ENCODE data around the gene ZNF679.
A peak's percentile ranks its signal among the peaks of the same experiment; 100 is the strongest.
"Not testable (repeated sequence)": the region's sequence is repeated elsewhere in the genome, so short reads cannot be mapped to it uniquely, and the experiment has no call there.

The ZNF679 gene

GRCh38 chr7:64228174-64228573, at the start of gene ZNF679:
TSS of gene ZNF679 (plus strand) at chr7:64228474. CDS start at chr7:64249118, 20,644 bp downstream.
- not testable (repeated sequence) for DNase-seq

GRCh38 chr7:64180989-64181388, 47.3 kb upstream of the ZNF679 start:
- DNase-seq, result no peak

GRCh38 chr7:64181586-64181985, 46.7 kb upstream of the ZNF679 start:
- no peak for DNase-seq

- DNase-seq, result no peak
These were observed 46.1 kb upstream of the ZNF679 start for GRCh38 chr7:64182036-64182790.

GRCh38 chr7:64183126-64183742, 45.0 kb upstream of the ZNF679 start:
- DNase-seq, result peak; percentile 16

GRCh38 chr7:64183827-64184372, 44.4 kb upstream of the ZNF679 start:
- DNase-seq, result no peak

GRCh38 chr7:64184376-64184775, 43.9 kb upstream of the ZNF679 start:
- no peak for DNase-seq

- DNase-seq, result no peak
These were observed 40.9 kb upstream of the ZNF679 start for GRCh38 chr7:64187408-64187807.

GRCh38 chr7:64192148-64192704, 36.0 kb upstream of the ZNF679 start:
- DNase-seq, result no peak

GRCh38 chr7:64192775-64193174, 35.5 kb upstream of the ZNF679 start:
- DNase-seq, result no peak

GRCh38 chr7:64206903-64207302, 21.4 kb upstream of the ZNF679 start, which contains the start of gene ZNF735:
TSS of gene ZNF735 (plus strand) at chr7:64207203. CDS start at chr7:64207203, 0 bp downstream.
- DNase-seq, result no peak

- DNase-seq, result not testable (repeated sequence)
These were observed 8.5 kb upstream of the ZNF679 start for GRCh38 chr7:64219710-64220298.

- no peak for DNase-seq
These were observed 4.9 kb upstream of the ZNF679 start for GRCh38 chr7:64223366-64223765.

GRCh38 chr7:64266341-64266919, 38.2 kb downstream of the ZNF679 start:
- no peak for DNase-seq

GRCh38 chr7:64277630-64278029, 49.4 kb downstream of the ZNF679 start:
- DNase-seq, result no peak

- DNase-seq, result no peak
These were observed 66.6 kb downstream of the ZNF679 start for GRCh38 chr7:64294701-64295420.

- not testable (repeated sequence) for DNase-seq
These were observed 69.1 kb downstream of the ZNF679 start for GRCh38 chr7:64297418-64297817.

- DNase-seq, result no peak
These were observed 72.5 kb downstream of the ZNF679 start for GRCh38 chr7:64300641-64301405.

- DNase-seq, result peak; percentile 96
These were observed 79.2 kb downstream of the ZNF679 start for GRCh38 chr7:64307254-64308015.

GRCh38 chr7:64308016-64308270, 79.7 kb downstream of the ZNF679 start:
- DNase-seq, result no peak

GRCh38 chr7:64310426-64310825, 82.2 kb downstream of the ZNF679 start:
- no peak for DNase-seq
